Measurements from ENCODE around the gene SDC4.

- TF ChIP-seq, protein P1, sequence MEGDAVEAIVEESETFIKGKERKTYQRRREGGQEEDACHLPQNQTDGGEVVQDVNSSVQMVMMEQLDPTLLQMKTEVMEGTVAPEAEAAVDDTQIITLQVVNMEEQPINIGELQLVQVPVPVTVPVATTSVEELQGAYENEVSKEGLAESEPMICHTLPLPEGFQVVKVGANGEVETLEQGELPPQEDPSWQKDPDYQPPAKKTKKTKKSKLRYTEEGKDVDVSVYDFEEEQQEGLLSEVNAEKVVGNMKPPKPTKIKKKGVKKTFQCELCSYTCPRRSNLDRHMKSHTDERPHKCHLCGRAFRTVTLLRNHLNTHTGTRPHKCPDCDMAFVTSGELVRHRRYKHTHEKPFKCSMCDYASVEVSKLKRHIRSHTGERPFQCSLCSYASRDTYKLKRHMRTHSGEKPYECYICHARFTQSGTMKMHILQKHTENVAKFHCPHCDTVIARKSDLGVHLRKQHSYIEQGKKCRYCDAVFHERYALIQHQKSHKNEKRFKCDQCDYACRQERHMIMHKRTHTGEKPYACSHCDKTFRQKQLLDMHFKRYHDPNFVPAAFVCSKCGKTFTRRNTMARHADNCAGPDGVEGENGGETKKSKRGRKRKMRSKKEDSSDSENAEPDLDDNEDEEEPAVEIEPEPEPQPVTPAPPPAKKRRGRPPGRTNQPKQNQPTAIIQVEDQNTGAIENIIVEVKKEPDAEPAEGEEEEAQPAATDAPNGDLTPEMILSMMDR (IDR thresholded peaks at IDR 0.05): no peak
- TF ChIP-seq POLR2A (IDR thresholded peaks at IDR 0.05): no peak
Measured at GRCh38 chr20:45346851-45347250, 1.4 kb downstream of the SDC4 start.

All from testis (tissue), 2 donors.